Islet precursor cell (in vitro differentiated cells): Measurements from ENCODE around the gene SNN.

ENCODE experiments used
- DNase-seq: peaks from one replicate; pipeline ENCODE4 v3.0.0-alpha.2; 2018

SNN gene

GRCh38 chr16:11705311-11706025 lies 37.2 kb downstream of the SNN start:
- DNase-seq = no peak

- DNase-seq = no peak
Observed at GRCh38 chr16:11706180-11706742, 38.0 kb downstream of the SNN start.

DNA sequence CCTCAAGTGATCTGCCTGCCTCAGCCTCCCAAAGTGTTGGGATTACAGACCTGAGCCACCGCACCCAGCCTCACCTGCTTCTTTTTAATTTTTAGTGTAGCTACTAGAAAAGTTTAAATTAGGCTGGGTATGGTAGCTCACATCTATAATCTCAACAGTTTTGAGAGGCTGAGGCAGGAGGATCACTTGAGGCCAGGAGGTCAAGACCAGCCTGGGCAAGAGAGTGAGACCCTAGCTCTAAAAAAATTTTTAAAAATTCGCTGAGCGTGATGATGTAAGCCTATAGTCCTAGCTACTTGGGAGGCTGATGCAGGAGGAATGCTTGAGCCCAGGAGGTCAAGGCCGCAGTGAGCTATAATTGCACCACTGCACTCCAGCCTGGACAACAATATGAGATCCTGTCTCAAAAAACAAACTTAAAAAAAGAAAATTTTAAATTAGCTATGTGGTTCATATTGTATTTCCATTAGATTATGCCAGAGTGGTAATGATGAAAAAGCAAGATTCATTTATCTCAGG lies 39.5 kb downstream of the SNN start:
- DNase-seq = no peak

- no peak for DNase-seq
Observed at GRCh38 chr16:11708421-11708820, 40.2 kb downstream of the SNN start.

GRCh38 chr16:11711662-11712061 lies 43.4 kb downstream of the SNN start:
- DNase-seq = no peak

DNA sequence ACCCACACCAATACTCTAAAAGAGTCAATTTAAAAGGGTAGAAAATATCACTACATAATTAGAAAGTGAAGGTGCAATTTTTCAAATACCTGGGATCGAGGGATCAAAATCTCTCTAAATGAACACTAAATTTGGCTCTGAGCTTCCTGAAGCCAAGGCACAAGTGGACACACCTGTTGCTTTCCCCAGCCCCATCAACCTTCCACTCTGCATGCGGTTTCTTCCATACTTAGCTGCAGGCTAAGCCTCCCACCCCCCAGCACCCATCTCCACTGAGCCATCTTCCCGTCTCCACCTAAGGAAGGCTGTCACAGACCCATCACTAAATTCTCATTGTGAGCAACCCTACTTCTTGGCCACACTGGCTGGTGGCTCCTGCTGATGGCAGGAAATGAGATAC lies 43.9 kb downstream of the SNN start:
- DNase-seq = no peak

- no peak for DNase-seq
Observed at GRCh38 chr16:11715246-11715947, 47.1 kb downstream of the SNN start.

- DNase-seq = no peak
Observed at GRCh38 chr16:11716336-11716735, 48.1 kb downstream of the SNN start.

DNA sequence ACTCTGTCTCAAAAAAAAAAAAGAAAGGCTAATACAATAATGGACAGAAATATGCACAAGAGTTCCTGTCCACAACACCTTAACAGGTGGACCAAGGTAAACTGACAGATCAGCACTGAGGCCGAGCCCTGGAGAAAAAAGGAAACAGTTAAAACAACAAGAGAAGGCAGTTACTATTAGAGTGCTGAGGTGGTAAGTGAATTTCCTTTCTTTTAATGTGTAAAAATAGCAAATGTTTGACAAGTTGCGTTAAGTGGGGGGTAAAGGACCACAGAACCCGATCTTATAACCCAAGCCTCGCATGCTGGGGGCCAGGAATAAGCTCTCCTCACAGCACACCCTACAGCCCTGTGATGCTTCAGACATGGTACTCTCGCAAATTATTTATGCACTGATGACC lies 49.6 kb downstream of the SNN start:
- no peak for DNase-seq

- DNase-seq = no peak
Observed at GRCh38 chr16:11719171-11719570, 50.9 kb downstream of the SNN start.

GRCh38 chr16:11719762-11720161 lies 51.5 kb downstream of the SNN start:
- DNase-seq = no peak

DNA sequence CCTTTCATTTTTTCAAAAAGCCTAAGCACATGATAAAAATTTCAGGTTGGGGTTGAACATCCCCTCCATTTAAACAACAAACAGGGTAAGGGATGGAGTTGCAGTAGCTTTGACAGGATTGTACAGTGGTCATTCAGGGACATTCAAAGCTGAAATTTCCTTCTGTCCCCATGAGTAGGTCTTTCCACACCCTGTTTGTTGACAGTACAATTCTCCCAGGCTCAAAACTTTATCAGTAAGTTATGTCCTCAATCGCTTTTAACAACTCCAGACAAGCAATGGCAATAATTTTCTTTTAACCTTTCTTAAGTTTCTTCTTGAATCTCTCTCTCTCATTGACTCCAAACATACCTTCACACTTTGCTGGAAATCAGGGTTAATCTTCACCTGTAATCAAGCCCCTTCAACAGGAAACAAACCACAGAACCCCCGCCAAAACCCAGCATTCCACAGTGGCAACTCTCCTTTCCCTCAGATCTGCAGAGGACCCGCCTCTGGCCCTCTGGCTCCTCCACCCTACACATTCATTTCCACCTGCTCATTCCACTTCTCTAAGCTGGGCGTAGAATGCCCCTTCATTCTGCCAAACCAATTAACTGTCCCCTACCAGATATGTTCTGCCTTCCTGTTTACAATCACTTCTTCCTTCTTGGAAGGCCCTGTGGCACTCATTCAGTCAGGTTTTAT lies 53.7 kb downstream of the SNN start:
- no peak for DNase-seq

GRCh38 chr16:11722468-11722808 lies 54.2 kb downstream of the SNN start:
- no peak for DNase-seq

DNA sequence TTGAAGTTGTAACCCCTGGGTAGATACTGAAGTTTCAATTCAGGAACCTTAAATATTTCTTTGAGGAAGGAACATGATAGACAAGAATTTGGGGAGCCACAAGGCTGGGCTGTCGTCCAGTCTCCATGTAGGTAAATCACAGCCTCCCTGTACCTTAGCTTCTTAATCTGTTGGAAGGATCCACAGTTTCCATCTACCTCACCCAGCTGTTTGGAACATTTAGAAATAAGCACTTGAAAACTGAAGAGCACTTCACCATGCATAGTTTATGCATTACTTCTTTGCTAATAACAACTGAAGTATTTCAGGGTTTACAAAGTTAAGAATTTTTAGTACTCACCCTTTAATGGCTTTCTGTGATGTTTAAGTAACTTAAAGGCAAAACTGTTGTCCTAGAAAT lies 57.2 kb downstream of the SNN start:
- no peak for DNase-seq

- no peak for DNase-seq
Observed at GRCh38 chr16:11726008-11726407, 57.8 kb downstream of the SNN start.

- DNase-seq = no peak
Observed at GRCh38 chr16:11727796-11728543, 59.7 kb downstream of the SNN start.
